Neural progenitor cell (in vitro differentiated cells): ENCODE results near the gene NEK1. TPM values are rescaled to one million over a fixed set of nuclear protein-coding genes. Genes with fewer than 3 reads are reported as not detected.

Experiments used
- DNase-seq: peaks from one replicate; pipeline ENCODE4 v3.0.0-alpha.2; 2016; ENCODE audit warnings: low spot score
- H2AFZ ChIP-seq: fragments of 200-600 bp; sonication (generic); replicated peaks from 2 replicates; pipeline ENCODE4 v1.6.1; 2016; ENCODE audit warnings: antibody characterized with exemption
- H3F3A ChIP-seq: fragments of 200-600 bp; sonication (generic); 2 replicates; pipeline ENCODE4 v1.6.1; 2016; ENCODE audit warnings: antibody characterized with exemption, low read depth
- H3K27ac ChIP-seq: fragments of 200-600 bp; sonication (generic); 2 replicates; pipeline ENCODE4 v1.5.1; 2016; ENCODE audit warnings: mild to moderate bottlenecking
- H3K27me3 ChIP-seq: fragments of 200-600 bp; sonication (generic); 2 replicates; pipeline ENCODE4 v1.6.1; 2016; ENCODE audit warnings: mild to moderate bottlenecking, moderate library complexity
- H3K36me3 ChIP-seq: fragments of 200-600 bp; sonication (generic); 2 replicates; pipeline ENCODE4 v1.5.1; 2016
- H3K4me1 ChIP-seq: fragments of 200-600 bp; sonication (generic); 2 replicates; pipeline ENCODE4 v1.6.1; 2016; ENCODE audit warnings: mixed run types
- H3K4me2 ChIP-seq: fragments of 200-600 bp; sonication (generic); 2 replicates; pipeline ENCODE4 v1.6.1; 2016
- H3K4me3 ChIP-seq: fragments of 200-600 bp; sonication (generic); 2 replicates; pipeline ENCODE4 v1.5.1; 2016
- H3K79me2 ChIP-seq: fragments of 200-600 bp; sonication (generic); 2 replicates; pipeline ENCODE4 v1.6.1; 2016; ENCODE audit warnings: low read depth
- H3K9ac ChIP-seq: fragments of 200-600 bp; sonication (generic); 2 replicates; pipeline ENCODE4 v1.6.1; 2016
- H3K9me3 ChIP-seq: fragments of 200-600 bp; sonication (generic); 2 replicates; pipeline ENCODE4 v1.5.1; 2016; ENCODE audit warnings: low read depth
- H4K20me1 ChIP-seq: fragments of 200-600 bp; sonication (generic); 2 replicates; pipeline ENCODE4 v1.6.1; 2016; ENCODE audit warnings: low read depth
- H3K27ac Mint-ChIP-seq: 3 replicates; pipeline ENCODE4 v1.8.0; 2021; ENCODE audit warnings: mixed read lengths
- H3K27me3 Mint-ChIP-seq: 2 replicates; pipeline ENCODE4 v1.8.0; 2022; ENCODE audit warnings: low read depth, mild to moderate bottlenecking, inconsistent platforms, moderate library complexity, mixed read lengths; ENCODE audit not compliant: insufficient read depth
- H3K36me3 Mint-ChIP-seq: 3 replicates; pipeline ENCODE4 v1.8.0; 2021; ENCODE audit warnings: mixed read lengths
- H3K4me1 Mint-ChIP-seq: 3 replicates; pipeline ENCODE4 v1.8.0; 2021; ENCODE audit warnings: mixed read lengths
- H3K4me3 Mint-ChIP-seq: 3 replicates; pipeline ENCODE4 v1.8.0; 2021; ENCODE audit warnings: mild to moderate bottlenecking, moderate library complexity, mixed read lengths
- H3K9me3 Mint-ChIP-seq: 3 replicates; pipeline ENCODE4 v1.8.0; 2020; ENCODE audit warnings: mixed read lengths
- EZH2 ChIP-seq: fragments of 200-600 bp; sonication (generic); IDR thresholded peaks from 2 replicates; pipeline ENCODE4 v1.6.1; 2017; ENCODE audit warnings: antibody characterized with exemption, mild to moderate bottlenecking, moderate library complexity
- EZH2phosphoT487 ChIP-seq: fragments of 200-600 bp; sonication (generic); IDR thresholded peaks from 2 replicates; pipeline ENCODE4 v1.6.1; 2017; ENCODE audit warnings: antibody characterized with exemption
- total RNA-seq: library from RNA; depleted of rRNA; stranded (reverse); fragments of >200 nt; gene quantifications from 2 replicates; pipeline ENCODE4 v1.2.3, GENCODE V29; 2015; ENCODE audit warnings: low replicate concordance
- TF ChIP-seq, protein P1 (sequence below): fragments of 200-600 bp; sonication (generic); IDR thresholded peaks from 2 replicates; pipeline ENCODE4 v1.5.1; 2017; ENCODE audit warnings: antibody characterized with exemption, mild to moderate bottlenecking

The NEK1 gene
- total RNA-seq, 1 donor from 2014 or later = 12.1 TPM

DNA sequence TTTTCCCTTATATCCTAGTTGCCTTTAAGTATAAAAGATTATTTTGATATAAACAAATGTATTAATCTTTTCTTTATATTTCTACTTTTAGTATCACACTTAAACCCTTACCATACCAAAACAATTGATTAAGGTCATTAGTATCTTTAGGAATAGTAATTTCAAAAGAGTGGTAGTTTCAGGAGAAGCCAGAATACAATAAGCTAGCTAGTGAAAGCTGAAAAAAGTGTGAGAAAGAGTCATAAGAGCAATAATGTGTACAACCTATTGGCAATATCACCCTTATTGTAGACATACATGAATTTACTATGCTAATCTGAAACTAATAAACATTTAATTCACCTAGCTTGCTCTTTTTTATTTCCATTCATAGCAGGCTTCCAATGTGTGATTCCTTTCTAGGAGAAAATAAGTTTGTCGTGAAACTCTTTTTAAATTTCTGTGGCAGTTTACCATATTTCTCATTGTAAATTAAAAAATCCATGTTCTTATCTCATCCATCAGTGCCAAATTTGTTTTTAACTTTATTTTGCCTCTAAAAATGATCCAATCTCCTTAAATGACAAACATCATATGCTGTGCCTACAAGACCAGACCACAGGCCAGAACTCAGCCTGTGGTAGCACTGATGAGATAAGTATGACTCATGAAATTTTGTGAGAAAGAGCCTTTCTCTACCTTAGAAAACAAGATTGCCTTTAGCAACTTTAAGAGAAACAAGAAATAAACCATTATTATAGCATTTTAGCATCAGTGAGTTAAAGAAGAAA lies 8.1 kb downstream of the NEK1 start:
- H2AFZ ChIP-seq = no peak overlapping the region
- no peaks in the 10 kb centered on the region for H3K9me3 Mint-ChIP-seq
- no peaks in the 10 kb centered on the region for H3K4me1 ChIP-seq
- no peak overlapping the region for H3K4me3 Mint-ChIP-seq
- H3K27me3 ChIP-seq = no peaks in the 10 kb centered on the region
- TF ChIP-seq, protein P1, sequence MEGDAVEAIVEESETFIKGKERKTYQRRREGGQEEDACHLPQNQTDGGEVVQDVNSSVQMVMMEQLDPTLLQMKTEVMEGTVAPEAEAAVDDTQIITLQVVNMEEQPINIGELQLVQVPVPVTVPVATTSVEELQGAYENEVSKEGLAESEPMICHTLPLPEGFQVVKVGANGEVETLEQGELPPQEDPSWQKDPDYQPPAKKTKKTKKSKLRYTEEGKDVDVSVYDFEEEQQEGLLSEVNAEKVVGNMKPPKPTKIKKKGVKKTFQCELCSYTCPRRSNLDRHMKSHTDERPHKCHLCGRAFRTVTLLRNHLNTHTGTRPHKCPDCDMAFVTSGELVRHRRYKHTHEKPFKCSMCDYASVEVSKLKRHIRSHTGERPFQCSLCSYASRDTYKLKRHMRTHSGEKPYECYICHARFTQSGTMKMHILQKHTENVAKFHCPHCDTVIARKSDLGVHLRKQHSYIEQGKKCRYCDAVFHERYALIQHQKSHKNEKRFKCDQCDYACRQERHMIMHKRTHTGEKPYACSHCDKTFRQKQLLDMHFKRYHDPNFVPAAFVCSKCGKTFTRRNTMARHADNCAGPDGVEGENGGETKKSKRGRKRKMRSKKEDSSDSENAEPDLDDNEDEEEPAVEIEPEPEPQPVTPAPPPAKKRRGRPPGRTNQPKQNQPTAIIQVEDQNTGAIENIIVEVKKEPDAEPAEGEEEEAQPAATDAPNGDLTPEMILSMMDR = no peak
- TF ChIP-seq EZH2 (no peak), EZH2phosphoT487 (no peak)
- no peak overlapping the region for H3K4me3 ChIP-seq
- no peak overlapping the region for H3K4me2 ChIP-seq
- no peaks in the 10 kb centered on the region for H3K27me3 Mint-ChIP-seq
- no peak overlapping the region for H3K27ac ChIP-seq
- H3K36me3 Mint-ChIP-seq = peaks cover 9% of the 10 kb centered on the region
- no peaks in the 10 kb centered on the region for H3K4me1 Mint-ChIP-seq
- no peak overlapping the region for H3K27ac Mint-ChIP-seq
- no peaks in the 10 kb centered on the region for H3F3A ChIP-seq
- no peak overlapping the region for H3K9ac ChIP-seq
- DNase-seq = no peak
- H3K9me3 ChIP-seq = no peaks in the 10 kb centered on the region
- peaks cover 4% of the 10 kb centered on the region for H3K79me2 ChIP-seq
- no peaks in the 10 kb centered on the region for H4K20me1 ChIP-seq
- H3K36me3 ChIP-seq = peaks cover 12% of the 10 kb centered on the region

DNA sequence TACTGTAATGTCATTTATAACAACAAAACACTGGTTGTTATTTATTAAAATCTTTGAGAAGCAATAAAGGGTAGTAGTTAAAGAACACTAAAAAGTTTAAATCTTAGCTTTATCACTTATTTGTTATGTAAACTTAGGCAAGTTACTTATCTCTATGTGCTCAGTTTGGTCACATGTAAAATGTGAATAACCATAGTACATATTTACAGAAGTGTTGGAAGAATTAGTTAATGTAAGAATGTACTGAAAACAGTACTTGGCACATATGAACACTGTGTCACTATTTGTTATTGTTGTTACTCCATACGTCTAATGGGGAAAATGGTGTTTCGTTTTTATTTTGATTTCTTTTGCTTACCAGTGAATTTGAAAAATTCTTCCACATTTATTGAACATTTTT lies 9.1 kb downstream of the NEK1 start:
- H3K36me3 Mint-ChIP-seq = peaks cover 7% of the 10 kb centered on the region
- H3K9me3 Mint-ChIP-seq = no peaks in the 10 kb centered on the region
- H4K20me1 ChIP-seq = no peaks in the 10 kb centered on the region
- H3K27ac Mint-ChIP-seq = no peak overlapping the region
- no peak for DNase-seq
- H3K79me2 ChIP-seq = no peaks in the 10 kb centered on the region
- no peak overlapping the region for H3K4me3 Mint-ChIP-seq
- no peak overlapping the region for H2AFZ ChIP-seq
- peaks cover 2% of the 10 kb centered on the region for H3K27me3 Mint-ChIP-seq
- no peak for TF ChIP-seq EZH2phosphoT487
- TF ChIP-seq EZH2 = no peak
- H3K4me3 ChIP-seq = no peak overlapping the region
- no peak overlapping the region for H3K27ac ChIP-seq
- H3K4me2 ChIP-seq = no peak overlapping the region
- no peaks in the 10 kb centered on the region for H3K4me1 ChIP-seq
- peaks cover 12% of the 10 kb centered on the region for H3K36me3 ChIP-seq
- no peaks in the 10 kb centered on the region for H3K4me1 Mint-ChIP-seq
- H3K27me3 ChIP-seq = no peaks in the 10 kb centered on the region
- no peaks in the 10 kb centered on the region for H3K9me3 ChIP-seq
- no peaks in the 10 kb centered on the region for H3F3A ChIP-seq
- H3K9ac ChIP-seq = no peak overlapping the region

DNA sequence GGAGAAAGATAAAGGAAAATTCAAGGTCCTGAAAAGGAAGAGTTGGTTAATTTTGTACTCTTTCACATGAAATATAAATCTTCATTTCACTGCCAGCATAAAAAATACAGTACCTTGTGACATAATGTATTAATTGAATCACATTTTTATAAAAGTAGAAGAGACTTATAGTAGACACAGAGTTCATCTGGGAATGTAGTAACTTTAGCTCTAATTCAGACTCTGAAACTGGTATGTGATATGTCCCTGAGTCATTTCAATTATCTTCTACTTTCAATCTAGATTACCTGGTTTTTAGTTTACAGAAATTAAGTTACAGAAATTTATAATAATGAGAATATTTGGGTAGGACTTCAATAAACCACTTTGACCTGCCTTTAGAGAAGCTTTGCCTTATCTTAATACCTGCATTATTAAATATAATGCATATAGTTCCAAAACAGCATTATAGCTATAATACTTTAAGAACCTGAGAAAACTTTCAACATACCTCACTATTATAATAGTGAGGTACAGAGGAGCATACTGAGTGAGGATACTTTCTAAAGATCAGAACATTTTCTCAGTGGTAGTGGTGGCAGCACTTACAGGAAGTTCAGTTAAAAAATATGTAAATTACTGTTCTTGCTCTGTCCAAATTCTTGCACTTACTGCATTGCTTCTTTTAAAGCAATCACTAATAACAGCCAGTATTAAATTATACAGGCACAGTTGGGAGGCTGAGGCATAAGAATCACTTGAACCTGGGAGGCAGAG lies 11.2 kb downstream of the NEK1 start:
- Histone ChIP-seq H3F3A (no peaks in the 10 kb centered on the region), H3K36me3 (peaks cover 15% of the 10 kb centered on the region), H3K4me2 (no peak overlapping the region), H3K79me2 (no peaks in the 10 kb centered on the region), H3K4me1 (no peaks in the 10 kb centered on the region), H3K27me3 (no peaks in the 10 kb centered on the region), H3K9ac (no peak overlapping the region), H2AFZ (no peak overlapping the region), H3K4me3 (no peak overlapping the region), H3K9me3 (no peaks in the 10 kb centered on the region), H4K20me1 (no peaks in the 10 kb centered on the region), H3K27ac (no peak overlapping the region)
- no peak overlapping the region for H3K4me3 Mint-ChIP-seq
- no peak for DNase-seq
- no peaks in the 10 kb centered on the region for H3K4me1 Mint-ChIP-seq
- no peak overlapping the region for H3K27ac Mint-ChIP-seq
- peaks cover 3% of the 10 kb centered on the region for H3K27me3 Mint-ChIP-seq
- no peak for TF ChIP-seq EZH2phosphoT487
- TF ChIP-seq EZH2 = no peak
- TF ChIP-seq, protein P1 = no peak
- H3K9me3 Mint-ChIP-seq = no peaks in the 10 kb centered on the region
- peaks cover 4% of the 10 kb centered on the region for H3K36me3 Mint-ChIP-seq
